ENCODE results near the gene S100A12. TPM values are rescaled to one million over a fixed set of nuclear protein-coding genes. Genes with fewer than 3 reads are reported as not detected.

The S100A12 gene
- total RNA-seq, 1 experiment from 2014 or later: not detected

GRCh38 chr1:153340356-153340755 is 35.1 kb downstream of the S100A12 start:
- H3K9me3 Mint-ChIP-seq: peaks cover 0 to 2% of the 10 kb centered on the region in 2 experiments; a peak in 1 of 5 replicates
- H3K4ac ChIP-seq (ENCODE audit: low read depth, low read length): no peak overlapping the region
- H3K4me3 Mint-ChIP-seq: no peak overlapping the region
- no peak overlapping the region for H2BK15ac ChIP-seq (ENCODE audit: low read depth, low read length)
- H4K20me1 ChIP-seq (ENCODE audit: control insufficient read depth, insufficient read depth, insufficient read length): no peaks in the 10 kb centered on the region
- H3K27ac ChIP-seq (ENCODE audit: insufficient read length, low read depth, low read length): no peak overlapping the region
- H3K27me3 Mint-ChIP-seq (ENCODE audit: low read depth): peaks cover 15% of the 10 kb centered on the region
- no peak overlapping the region for H4K5ac ChIP-seq (ENCODE audit: insufficient read length, low read depth, low read length)
- H3K18ac ChIP-seq (ENCODE audit: insufficient read length, low read depth, low read length): no peak overlapping the region
- no peak overlapping the region for H3T11ph ChIP-seq (ENCODE audit: low read length)
- no peak overlapping the region for H3K4me2 ChIP-seq (ENCODE audit: insufficient read depth, insufficient read length, low read length)
- H2AFZ ChIP-seq (ENCODE audit: low read length): no peak overlapping the region
- TF ChIP-seq CTCF (conservative IDR thresholded peaks at IDR 0.05): no peak
- H2BK120ac ChIP-seq (ENCODE audit: low read depth, low read length, poor library complexity, severe bottlenecking): no peak overlapping the region
- H3K27me3 ChIP-seq (ENCODE audit: insufficient read depth, low read length): no peaks in the 10 kb centered on the region
- no peaks in the 10 kb centered on the region for H3K36me3 Mint-ChIP-seq (ENCODE audit: insufficient read depth in 1 of 3, low read depth in 3 of 3)
- no peaks in the 10 kb centered on the region for H3K79me2 ChIP-seq (ENCODE audit: insufficient read depth, low read length)
- H3K79me1 ChIP-seq (ENCODE audit: insufficient read depth, low read depth, low read length, poor library complexity, severe bottlenecking): no peaks in the 10 kb centered on the region
- H4K91ac ChIP-seq (ENCODE audit: insufficient read length, low read depth, low read length): no peak overlapping the region
- no peak overlapping the region for H4K8ac ChIP-seq (replicated peaks; ENCODE audit: insufficient read length, low read depth, low read length)
- no peak overlapping the region for H3K23ac ChIP-seq (ENCODE audit: insufficient read length, low read depth, low read length)
- H3K4me1 ChIP-seq (ENCODE audit: insufficient read depth, low read length): no peaks in the 10 kb centered on the region
- no peak overlapping the region for H2BK20ac ChIP-seq (ENCODE audit: low read depth, low read length, poor library complexity, severe bottlenecking)
- no peak for DNase-seq
- no peak overlapping the region for H3K27ac Mint-ChIP-seq
- WGBS (ENCODE audit: extremely low coverage, insufficient read length, low lambda C conversion rate): no CpG with 5 or more reads among the region's 10 CpGs
- H3K4me1 Mint-ChIP-seq: peaks cover 0 to 5% of the 10 kb centered on the region in 2 experiments; a peak in 2 of 4 replicates
- H3K14ac ChIP-seq (ENCODE audit: insufficient read depth, low read length): no peak overlapping the region; the same call in 1 of the 2 replicates
- H3K9me3 ChIP-seq (ENCODE audit: control insufficient read depth, low read depth, low read length): no peaks in the 10 kb centered on the region
- no peak overlapping the region for H3K56ac ChIP-seq (ENCODE audit: insufficient read length, low read depth, low read length)
- H3K9ac ChIP-seq (ENCODE audit: extremely low read depth, insufficient read length, low read length): no peak overlapping the region
- no peak overlapping the region for H2BK12ac ChIP-seq (ENCODE audit: insufficient read length, low read depth, low read length)
- H2AK5ac ChIP-seq (ENCODE audit: insufficient read length, low read length): no peak overlapping the region
- no peaks in the 10 kb centered on the region for H3K23me2 ChIP-seq (ENCODE audit: insufficient read length, low read depth, low read length, poor library complexity, severe bottlenecking)
- H2BK5ac ChIP-seq (ENCODE audit: insufficient read length, low read length): no peak overlapping the region

Measured in H9 (cell line).